GM12874 (cell line): ENCODE results near the gene PRG3.
A peak's percentile ranks its signal among the peaks of the same experiment; 100 is the strongest.

Source experiments
- CTCF ChIP-seq: IDR thresholded peaks from 2 replicates; pipeline ENCODE4 v1.5.1; 2011; ENCODE audit warnings: low read depth, mild to moderate bottlenecking, control low read depth, low read length, moderate library complexity; ENCODE audit not compliant: insufficient read depth

Gene PRG3

GRCh38 chr11:57347336-57347735 is 33.6 kb downstream of the PRG3 start:
- no peak for TF ChIP-seq CTCF

GRCh38 chr11:57345555-57346211 is 35.3 kb downstream of the PRG3 start:
- TF ChIP-seq CTCF = peak; percentile 74

- TF ChIP-seq CTCF = no peak
Observed at GRCh38 chr11:57344826-57345225, 36.1 kb downstream of the PRG3 start.

- TF ChIP-seq CTCF = no peak
Observed at GRCh38 chr11:57343825-57344224, 37.1 kb downstream of the PRG3 start.

- no peak for TF ChIP-seq CTCF
Observed at GRCh38 chr11:57342702-57343101, 38.2 kb downstream of the PRG3 start.

- no peak for TF ChIP-seq CTCF
Observed at GRCh38 chr11:57341250-57341808, 39.6 kb downstream of the PRG3 start.

- TF ChIP-seq CTCF = no peak
Observed at GRCh38 chr11:57340039-57340615, 40.8 kb downstream of the PRG3 start.
